Measurements from ENCODE around the gene ARHGEF12. TPM values are rescaled to one million over a fixed set of nuclear protein-coding genes. Genes with fewer than 3 reads are reported as not detected.

ARHGEF12 gene
- total RNA-seq, 4 donors from 2014 or later, result 99.7 to 135 (median 112) TPM

GRCh38 chr11:120384476-120384875 lies 48.3 kb downstream of the ARHGEF12 start:
- no peak for ATAC-seq
- H3K27me3 ChIP-seq, result no peaks in the 10 kb centered on the region
- no peaks in the 10 kb centered on the region for H3K9me3 ChIP-seq
- peaks cover 4 to 70% (median 13%) of the 10 kb centered on the region in 3 donors for H3K4me1 ChIP-seq
- WGBS, 2 donors (ENCODE audit: low coverage in 1 of 2), result 77 to 80% methylated on average over 1 of the region's 1 CpG
- H3K4me3 ChIP-seq, result no peak overlapping the region
- TF ChIP-seq EP300 (IDR thresholded peaks at IDR 0.05) (no peak), POLR2A (IDR thresholded peaks at IDR 0.05) (no peak), CTCF (IDR thresholded peaks at IDR 0.05) (no peak), POLR2AphosphoS5 (IDR thresholded peaks at IDR 0.05) (no peak)
- no peaks in the 10 kb centered on the region for H3K36me3 ChIP-seq
- no peak overlapping the region for H3K27ac ChIP-seq

DNA sequence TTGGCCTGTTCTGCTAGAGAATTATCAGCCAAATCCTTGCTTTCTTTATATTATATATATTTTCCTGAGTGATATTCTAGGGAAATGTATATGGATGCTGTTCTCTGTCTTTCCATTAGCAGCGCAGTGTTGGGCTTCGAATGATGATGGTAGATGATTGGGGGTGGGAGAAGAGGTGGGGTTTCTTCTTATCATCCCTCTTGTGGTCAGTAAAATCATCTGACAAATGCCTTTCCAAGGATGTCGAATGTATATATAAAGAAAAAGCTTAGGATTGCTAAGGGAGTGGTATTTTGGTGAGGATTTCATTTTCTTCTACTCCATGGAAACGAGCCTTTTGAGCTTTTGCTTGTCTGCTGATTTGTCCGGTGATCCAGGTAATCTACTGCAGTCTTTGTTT lies 48.9 kb downstream of the ARHGEF12 start:
- 70% methylated on average over 2 to 5 of the region's 5 CpGs for WGBS, 2 donors (ENCODE audit: low coverage in 1 of 2)
- Histone ChIP-seq H3K27me3 (no peaks in the 10 kb centered on the region), H3K4me3 (no peak overlapping the region), H3K36me3 (no peaks in the 10 kb centered on the region), H3K4me1 (peaks cover 4 to 65% (median 13%) of the 10 kb centered on the region in 3 donors), H3K27ac (no peak overlapping the region), H3K9me3 (no peaks in the 10 kb centered on the region)
- ATAC-seq, result no peak
- TF ChIP-seq POLR2AphosphoS5 (IDR thresholded peaks at IDR 0.05), result no peak
- TF ChIP-seq CTCF (IDR thresholded peaks at IDR 0.05), result no peak
- no peak for TF ChIP-seq POLR2A (IDR thresholded peaks at IDR 0.05)
- no peak for TF ChIP-seq EP300 (IDR thresholded peaks at IDR 0.05)

GRCh38 chr11:120385655-120386054 lies 49.4 kb downstream of the ARHGEF12 start:
- Histone ChIP-seq H3K27me3 (no peaks in the 10 kb centered on the region), H3K9me3 (no peaks in the 10 kb centered on the region), H3K4me1 (peaks cover 4 to 65% (median 13%) of the 10 kb centered on the region in 3 donors), H3K27ac (no peak overlapping the region), H3K36me3 (no peaks in the 10 kb centered on the region), H3K4me3 (no peak overlapping the region)
- no peak for ATAC-seq
- 53 to 56% methylated on average over 2 of the region's 2 CpGs for WGBS, 2 donors (ENCODE audit: low coverage in 1 of 2)
- TF ChIP-seq EP300 (IDR thresholded peaks at IDR 0.05) (no peak), POLR2A (IDR thresholded peaks at IDR 0.05) (no peak), POLR2AphosphoS5 (IDR thresholded peaks at IDR 0.05) (no peak), CTCF (IDR thresholded peaks at IDR 0.05) (no peak)

- no peaks in the 10 kb centered on the region for H3K36me3 ChIP-seq
- 85 to 100% methylated on average over 1 of the region's 1 CpG for WGBS, 2 donors (ENCODE audit: low coverage in 1 of 2)
- H3K4me1 ChIP-seq, result peaks cover 6 to 65% (median 13%) of the 10 kb centered on the region in 3 donors
- H3K9me3 ChIP-seq, result no peaks in the 10 kb centered on the region
- no peak for ATAC-seq
- H3K27ac ChIP-seq, result no peak overlapping the region
- no peak overlapping the region for H3K4me3 ChIP-seq
- no peak for TF ChIP-seq EP300 (IDR thresholded peaks at IDR 0.05)
- no peak for TF ChIP-seq CTCF (IDR thresholded peaks at IDR 0.05)
- no peak for TF ChIP-seq POLR2AphosphoS5 (IDR thresholded peaks at IDR 0.05)
- no peak for TF ChIP-seq POLR2A (IDR thresholded peaks at IDR 0.05)
- no peaks in the 10 kb centered on the region for H3K27me3 ChIP-seq
Measured at GRCh38 chr11:120386318-120386717, 50.1 kb downstream of the ARHGEF12 start.

DNA sequence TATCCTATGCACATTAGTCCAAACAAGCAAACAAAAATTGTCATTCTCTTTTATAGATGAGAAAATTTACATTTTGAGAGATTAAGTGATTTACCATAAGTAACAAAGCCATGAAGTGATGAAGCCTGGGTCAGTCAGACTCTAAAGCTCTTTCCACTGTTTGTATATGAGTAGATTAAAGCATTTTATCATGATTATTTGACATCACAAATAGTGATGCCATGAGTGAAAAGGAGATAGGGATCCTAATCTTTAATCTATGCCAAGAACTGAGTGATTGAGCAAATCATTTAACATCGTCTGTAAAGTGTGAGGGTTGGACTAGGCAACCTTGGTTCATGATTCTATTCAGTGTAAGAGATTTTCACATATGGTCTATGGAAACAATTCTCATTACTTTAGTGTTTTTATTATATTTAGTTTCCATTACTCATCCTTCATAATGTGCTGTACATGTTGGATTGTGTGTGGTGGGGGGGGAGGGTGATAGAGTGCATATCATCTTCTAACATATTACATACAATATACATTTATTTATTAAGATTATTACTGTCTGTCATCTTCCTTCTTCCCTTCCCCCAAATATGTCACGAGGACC lies 50.7 kb downstream of the ARHGEF12 start:
- no peak overlapping the region for H3K27ac ChIP-seq
- ATAC-seq, result no peak
- no peaks in the 10 kb centered on the region for H3K27me3 ChIP-seq
- TF ChIP-seq POLR2AphosphoS5 (IDR thresholded peaks at IDR 0.05), result no peak
- no peak for TF ChIP-seq POLR2A (IDR thresholded peaks at IDR 0.05)
- no peak for TF ChIP-seq EP300 (IDR thresholded peaks at IDR 0.05)
- TF ChIP-seq CTCF (IDR thresholded peaks at IDR 0.05), result no peak
- H3K36me3 ChIP-seq, result no peaks in the 10 kb centered on the region
- H3K9me3 ChIP-seq, result no peaks in the 10 kb centered on the region
- no peak overlapping the region for H3K4me3 ChIP-seq
- WGBS, 2 donors (ENCODE audit: low coverage in 1 of 2), result 74 to 80% methylated on average over 2 of the region's 2 CpGs
- peaks cover 6 to 65% (median 13%) of the 10 kb centered on the region in 3 donors for H3K4me1 ChIP-seq
